GM15510 (cell line): ENCODE measurements around the gene WDR7.

Experiments used
- POLR2A ChIP-seq: IDR thresholded peaks from 3 replicates; pipeline ENCODE4 v1.6.1; 2011; ENCODE audit warnings: borderline replicate concordance; ENCODE audit not compliant: insufficient read length; ENCODE audit errors: extremely low read depth

The WDR7 gene

DNA sequence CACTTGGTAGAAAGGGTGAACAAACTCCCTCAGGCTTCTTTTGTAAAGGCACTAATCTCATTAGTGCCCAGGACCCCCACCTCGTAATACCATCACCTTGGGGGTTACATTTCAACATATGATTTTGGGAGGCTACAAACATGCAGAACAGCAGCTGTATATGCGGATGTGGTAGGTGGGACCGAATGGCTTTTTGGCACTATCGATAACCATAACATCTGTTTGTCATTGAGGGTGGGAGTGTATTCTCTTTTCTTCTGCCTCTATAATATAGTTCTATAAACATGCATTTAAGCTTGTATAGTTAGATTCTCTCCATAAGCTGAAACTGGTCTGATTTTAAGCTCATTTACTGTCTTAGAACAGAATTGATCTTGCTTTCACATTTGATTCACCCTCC is 256.6 kb downstream of the WDR7 start:
- TF ChIP-seq POLR2A = no peak

DNA sequence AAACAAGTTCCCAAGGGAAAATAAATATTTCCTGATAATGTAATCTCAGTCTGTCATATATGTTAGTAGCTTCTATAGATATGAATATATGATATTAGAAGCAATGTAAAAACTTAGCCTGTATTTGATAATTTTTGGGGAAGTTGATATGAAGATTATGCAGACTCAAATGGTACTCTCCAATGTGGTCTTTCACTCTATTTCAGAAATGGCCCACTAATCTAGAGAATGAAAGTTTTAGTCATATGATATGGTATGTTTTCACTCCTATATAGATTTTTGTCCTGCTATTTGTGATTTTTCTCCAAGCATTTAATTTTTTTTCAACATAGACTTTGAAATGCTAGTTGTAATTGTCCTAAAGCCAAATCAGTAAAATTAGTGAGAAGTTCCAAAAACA is 259.1 kb downstream of the WDR7 start:
- TF ChIP-seq POLR2A = no peak

DNA sequence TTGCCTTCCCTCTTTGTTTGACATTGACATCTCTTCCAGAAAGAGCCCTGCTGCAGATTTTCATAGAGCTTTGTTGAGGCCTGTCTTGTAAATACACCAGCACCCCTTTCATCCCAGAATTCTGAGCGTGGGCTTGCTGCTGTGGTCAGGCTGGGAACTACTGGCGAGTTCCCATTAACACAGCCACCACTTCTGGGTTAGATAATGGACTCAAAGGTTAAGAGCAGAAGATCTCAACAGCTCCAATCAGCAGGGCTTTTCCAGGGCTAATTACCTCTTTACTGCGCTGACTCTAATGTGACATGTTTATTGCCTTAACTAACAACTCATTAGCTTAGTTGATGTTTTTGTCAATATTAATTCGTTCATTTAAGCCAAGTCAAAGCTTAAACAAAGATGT is 259.8 kb downstream of the WDR7 start:
- no peak for TF ChIP-seq POLR2A

GRCh38 chr18:56913941-56914340 is 262.8 kb downstream of the WDR7 start:
- TF ChIP-seq POLR2A = no peak

GRCh38 chr18:56919190-56919589 is 268.0 kb downstream of the WDR7 start:
- no peak for TF ChIP-seq POLR2A

- no peak for TF ChIP-seq POLR2A
Measured at GRCh38 chr18:56921896-56922480, 270.8 kb downstream of the WDR7 start.

DNA sequence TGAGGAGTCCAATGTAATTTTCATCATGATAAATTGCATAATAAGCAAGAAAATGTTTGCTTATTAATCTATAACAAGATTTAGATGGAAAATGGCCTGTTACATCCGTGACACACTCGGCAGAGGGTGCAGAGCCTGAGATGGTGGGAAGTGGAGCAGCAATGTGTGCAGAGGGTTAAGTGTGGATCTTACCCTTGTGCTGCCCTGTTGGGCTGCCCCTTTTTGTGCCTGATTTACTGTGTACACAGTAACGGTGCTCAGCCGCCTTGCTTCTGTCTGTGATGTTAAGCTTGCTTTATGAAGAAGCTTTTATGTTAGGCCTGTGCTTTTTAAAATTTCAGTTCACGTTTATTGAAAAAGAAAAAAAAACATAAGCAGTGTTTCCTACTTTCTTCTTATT is 275.6 kb downstream of the WDR7 start:
- TF ChIP-seq POLR2A = no peak

- TF ChIP-seq POLR2A = no peak
Measured at GRCh38 chr18:56927786-56928185, 276.6 kb downstream of the WDR7 start.

DNA sequence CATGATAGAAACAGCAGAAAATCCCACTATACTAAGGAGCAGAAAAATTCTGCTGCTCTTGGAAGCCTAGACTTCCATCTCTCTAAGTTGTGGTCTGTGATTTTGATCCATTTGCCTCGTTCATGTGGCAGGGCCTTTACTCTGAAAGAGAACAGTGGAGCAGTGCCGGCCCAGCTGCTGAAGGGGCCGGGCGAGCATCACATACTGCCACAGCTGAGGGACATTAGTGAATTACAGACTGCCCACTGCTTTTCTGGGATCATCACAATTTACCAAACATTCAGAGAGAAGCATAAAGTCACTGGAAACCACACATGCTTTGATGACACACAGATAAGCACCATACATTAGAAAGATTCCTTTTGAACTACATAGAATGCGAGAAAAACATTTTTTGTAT is 278.7 kb downstream of the WDR7 start:
- no peak for TF ChIP-seq POLR2A

- no peak for TF ChIP-seq POLR2A
Measured at GRCh38 chr18:56933472-56933871, 282.3 kb downstream of the WDR7 start.

- no peak for TF ChIP-seq POLR2A
Measured at GRCh38 chr18:56934131-56934530, 283.0 kb downstream of the WDR7 start.

DNA sequence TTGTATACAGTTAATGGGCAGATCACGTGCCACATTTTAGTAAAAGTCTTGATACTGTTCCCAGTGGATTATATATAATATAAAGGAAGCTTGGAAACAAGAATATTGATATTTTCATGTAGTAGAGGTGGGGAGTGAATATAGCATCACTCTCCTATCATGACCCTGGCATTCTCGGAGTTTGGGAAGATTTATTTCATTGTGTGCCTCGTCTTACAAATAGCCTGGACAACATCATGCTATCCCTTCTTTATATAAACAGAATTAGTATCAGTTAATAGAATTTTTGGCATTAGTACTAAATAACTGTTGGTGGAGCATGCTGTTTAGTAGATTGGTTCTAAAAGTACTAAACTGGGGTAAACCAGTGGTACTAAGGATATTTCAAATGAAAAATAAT is 283.7 kb downstream of the WDR7 start:
- TF ChIP-seq POLR2A = no peak

DNA sequence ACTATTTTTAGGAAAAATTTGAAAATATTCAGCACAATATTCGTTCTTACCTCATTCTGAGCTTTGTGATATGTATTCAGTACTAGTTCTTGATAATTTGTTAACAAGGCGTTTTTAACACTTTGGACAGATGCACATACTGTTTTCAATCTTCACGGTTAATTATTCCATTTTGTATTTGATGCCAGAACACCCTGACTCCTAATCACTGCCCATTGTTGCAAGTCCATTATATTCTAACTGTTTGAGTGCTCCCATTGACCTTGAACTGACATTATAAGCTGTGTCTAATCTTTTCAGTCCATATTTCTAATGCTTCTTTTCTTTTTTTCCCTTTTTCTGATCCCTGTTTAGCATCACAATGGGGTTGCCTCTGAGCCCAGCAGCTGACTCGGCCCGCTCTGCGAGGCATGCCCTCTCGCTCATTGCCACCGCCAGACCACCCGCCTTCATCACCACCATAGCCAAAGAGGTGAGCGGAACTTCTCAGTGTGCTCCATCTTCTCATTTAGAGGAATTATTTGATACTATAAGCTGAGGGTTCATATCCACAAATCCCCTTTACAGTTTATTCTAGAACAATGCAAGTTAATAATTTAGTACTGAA is 284.4 kb downstream of the WDR7 start:
- no peak for TF ChIP-seq POLR2A

- no peak for TF ChIP-seq POLR2A
Measured at GRCh38 chr18:56936457-56936856, 285.3 kb downstream of the WDR7 start.

- no peak for TF ChIP-seq POLR2A
Measured at GRCh38 chr18:56937874-56938430, 286.8 kb downstream of the WDR7 start.
